Panc1 (cell line): ENCODE results near the gene CC2D1B. TPM values are rescaled to one million over a fixed set of nuclear protein-coding genes. Genes with fewer than 3 reads are reported as not detected.

Experiments used
- ATAC-seq: fragments of 200-7000 bp; cut with Tn5 transposase; 2 replicates; pipeline ENCODE4 v1.9.1; 2020; ENCODE audit warnings: mild to moderate bottlenecking, moderate library complexity
- BruUV-seq: library from RNA; stranded (reverse); fragments of 400-500 nt; replicated peaks from 2 replicates; lab custom pipeline; 2021; lab: Mats Ljungman, UMichigan
- CTCF ChIA-PET: fragments of 300-600 bp; sonication (Branson Sonifier 250); formaldehyde crosslinking; loops from one replicate; lab custom pipeline; 2022; ENCODE audit warnings: antibody characterized with exemption; lab: Charles Lee
- POLR2A ChIA-PET: fragments of 300-600 bp; sonication (Branson Sonifier 250); formaldehyde crosslinking; loops from one replicate; lab custom pipeline; 2022; ENCODE audit warnings: antibody characterized with exemption; lab: Charles Lee
- DNase-seq: peaks from one replicate; pipeline ENCODE4 v3.0.0-alpha.2; 2010; ENCODE audit warnings: low read depth, low spot score
- H3K27ac ChIP-seq: 2 replicates; pipeline ENCODE4 v1.5.1; 2011; ENCODE audit warnings: mild to moderate bottlenecking, low read length, inconsistent platforms
- H3K27me3 ChIP-seq: fragments of 200-500 bp; sonication (Bioruptor generic); 2 replicates; pipeline ENCODE4 v1.6.0; 2014; ENCODE audit warnings: low read length, inconsistent platforms; ENCODE audit not compliant: control insufficient read depth, insufficient read depth
- H3K36me3 ChIP-seq: fragments of 200-500 bp; sonication (Bioruptor generic); 2 replicates; pipeline ENCODE4 v1.5.1; 2014; ENCODE audit warnings: inconsistent platforms, mild to moderate bottlenecking, low read length, moderate library complexity; ENCODE audit not compliant: control insufficient read depth, insufficient read depth
- H3K4me1 ChIP-seq: 2 replicates; pipeline ENCODE4 v1.5.1; 2011; ENCODE audit warnings: inconsistent platforms, mild to moderate bottlenecking, low read length, moderate library complexity; ENCODE audit not compliant: control insufficient read depth, insufficient read depth
- H3K4me3 ChIP-seq, 2 experiments: 2 replicates each; pipeline ENCODE4 v1.5.1; 2011 to 2012; ENCODE audit warnings: low read depth in 2 of 2, low read length in 2 of 2, mild to moderate bottlenecking in 2 of 2, inconsistent platforms in 1 of 2, moderate library complexity in 1 of 2
- H3K9me3 ChIP-seq: fragments of 200-500 bp; sonication (Bioruptor generic); 2 replicates; pipeline ENCODE4 v1.5.1; 2014; ENCODE audit warnings: low read depth, mild to moderate bottlenecking, inconsistent platforms, low read length, moderate library complexity; ENCODE audit not compliant: control insufficient read depth, insufficient read depth
- POLR2AphosphoS5 ChIP-seq: IDR thresholded peaks from 2 replicates; pipeline ENCODE4 v1.6.1; 2012; ENCODE audit warnings: mild to moderate bottlenecking, low read depth, low read length, moderate library complexity
- SIN3A ChIP-seq: IDR thresholded peaks from 2 replicates; pipeline ENCODE4 v1.6.1; 2012; ENCODE audit warnings: low read depth, mild to moderate bottlenecking, low read length, moderate library complexity, borderline replicate concordance; ENCODE audit not compliant: insufficient read depth
- TCF7L2 ChIP-seq: IDR thresholded peaks from 2 replicates; pipeline ENCODE4 v1.6.1; 2011; ENCODE audit warnings: mild to moderate bottlenecking, low read depth, low read length, inconsistent platforms
- in situ Hi-C: cut with HindIII; loops from 2 replicates; pipeline ENCODE4 v1.10.0; 2016; ENCODE audit warnings: low sequenced_read_pairs, low pct_unique_long_range_greater_than_20kb
- intact Hi-C: fragments of 100-400 bp; cut with micrococcal nuclease; formaldehyde crosslinking; loops from one replicate; pipeline ENCODE4 v1.10.0; 2022; ENCODE audit not compliant: unreplicated experiment
- total RNA-seq: library from RNA; stranded (reverse); gene quantifications from one replicate; pipeline ENCODE4 v1.2.1, GENCODE V29; 2021; ENCODE audit not compliant: unreplicated experiment
- TF ChIP-seq, protein P1 (sequence below), 2 experiments: IDR thresholded peaks; 2 replicates each; pipeline ENCODE4 v1.6.1; 2011 to 2012; ENCODE audit warnings: low read depth in 2 of 2, control low read depth in 1 of 2, low read length in 1 of 2, mild to moderate bottlenecking in 1 of 2, moderate library complexity in 1 of 2; ENCODE audit not compliant: insufficient read depth in 1 of 2
- TF ChIP-seq, protein P2 (sequence below): fragments of 450-650 bp; IDR thresholded peaks from 2 replicates; pipeline ENCODE4 v1.5.1; 2017; ENCODE audit warnings: mild to moderate bottlenecking

The CC2D1B gene
- total RNA-seq, 1 experiment from 2014 or later, result 52.5 TPM

DNA sequence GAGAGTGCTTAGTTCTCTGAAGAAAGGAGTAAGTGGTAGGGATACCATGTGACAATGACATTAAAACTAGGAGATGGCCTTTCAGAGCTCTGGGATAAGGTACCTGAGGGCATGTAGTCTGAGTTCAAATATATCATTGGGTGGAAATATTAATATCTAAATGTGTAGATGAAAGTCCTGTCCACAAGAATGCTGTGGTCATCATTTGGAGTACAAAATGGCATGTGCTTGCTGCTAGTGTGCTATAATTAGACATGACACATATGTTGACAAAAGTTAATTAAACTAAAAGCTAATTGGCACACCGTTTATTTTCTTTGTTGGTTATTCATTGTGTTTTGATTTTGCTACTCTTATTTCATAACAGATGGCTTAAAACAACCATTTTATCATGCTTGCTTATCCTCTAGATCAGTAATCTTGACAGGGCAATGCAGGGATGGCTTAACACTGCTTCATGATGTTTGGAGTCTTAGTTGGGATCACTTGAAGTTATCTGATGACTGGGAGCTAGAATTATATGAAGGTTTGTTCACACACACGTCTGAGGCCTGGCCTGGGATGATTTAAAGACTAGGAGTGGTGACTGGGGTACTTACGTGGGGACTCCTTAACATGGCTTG lies 31.0 kb downstream of the CC2D1B start:
- BruUV-seq, result no TSS peak
- no peak overlapping the region for H3K4me3 ChIP-seq
- ChIA-PET POLR2A (no interaction called here), CTCF (no interaction called here)
- in situ Hi-C loops (no loop called here), intact Hi-C loops (no loop called here)
- no peaks in the 10 kb centered on the region for H3K27me3 ChIP-seq
- DNase-seq (no peak), ATAC-seq (no peak)
- H3K36me3 ChIP-seq, result no peaks in the 10 kb centered on the region
- no peak overlapping the region for H3K27ac ChIP-seq
- no peaks in the 10 kb centered on the region for H3K9me3 ChIP-seq
- H3K4me1 ChIP-seq, result no peaks in the 10 kb centered on the region
- TF ChIP-seq TCF7L2 (no peak), SIN3A (no peak), POLR2AphosphoS5 (no peak)
- TF ChIP-seq, protein P1, sequence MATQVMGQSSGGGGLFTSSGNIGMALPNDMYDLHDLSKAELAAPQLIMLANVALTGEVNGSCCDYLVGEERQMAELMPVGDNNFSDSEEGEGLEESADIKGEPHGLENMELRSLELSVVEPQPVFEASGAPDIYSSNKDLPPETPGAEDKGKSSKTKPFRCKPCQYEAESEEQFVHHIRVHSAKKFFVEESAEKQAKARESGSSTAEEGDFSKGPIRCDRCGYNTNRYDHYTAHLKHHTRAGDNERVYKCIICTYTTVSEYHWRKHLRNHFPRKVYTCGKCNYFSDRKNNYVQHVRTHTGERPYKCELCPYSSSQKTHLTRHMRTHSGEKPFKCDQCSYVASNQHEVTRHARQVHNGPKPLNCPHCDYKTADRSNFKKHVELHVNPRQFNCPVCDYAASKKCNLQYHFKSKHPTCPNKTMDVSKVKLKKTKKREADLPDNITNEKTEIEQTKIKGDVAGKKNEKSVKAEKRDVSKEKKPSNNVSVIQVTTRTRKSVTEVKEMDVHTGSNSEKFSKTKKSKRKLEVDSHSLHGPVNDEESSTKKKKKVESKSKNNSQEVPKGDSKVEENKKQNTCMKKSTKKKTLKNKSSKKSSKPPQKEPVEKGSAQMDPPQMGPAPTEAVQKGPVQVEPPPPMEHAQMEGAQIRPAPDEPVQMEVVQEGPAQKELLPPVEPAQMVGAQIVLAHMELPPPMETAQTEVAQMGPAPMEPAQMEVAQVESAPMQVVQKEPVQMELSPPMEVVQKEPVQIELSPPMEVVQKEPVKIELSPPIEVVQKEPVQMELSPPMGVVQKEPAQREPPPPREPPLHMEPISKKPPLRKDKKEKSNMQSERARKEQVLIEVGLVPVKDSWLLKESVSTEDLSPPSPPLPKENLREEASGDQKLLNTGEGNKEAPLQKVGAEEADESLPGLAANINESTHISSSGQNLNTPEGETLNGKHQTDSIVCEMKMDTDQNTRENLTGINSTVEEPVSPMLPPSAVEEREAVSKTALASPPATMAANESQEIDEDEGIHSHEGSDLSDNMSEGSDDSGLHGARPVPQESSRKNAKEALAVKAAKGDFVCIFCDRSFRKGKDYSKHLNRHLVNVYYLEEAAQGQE (IDR thresholded peaks at IDR 0.05; ENCODE audit: insufficient read depth in 1 of 2, low read depth in 2 of 2, low read length in 1 of 2), result no peak
- TF ChIP-seq, protein P2, sequence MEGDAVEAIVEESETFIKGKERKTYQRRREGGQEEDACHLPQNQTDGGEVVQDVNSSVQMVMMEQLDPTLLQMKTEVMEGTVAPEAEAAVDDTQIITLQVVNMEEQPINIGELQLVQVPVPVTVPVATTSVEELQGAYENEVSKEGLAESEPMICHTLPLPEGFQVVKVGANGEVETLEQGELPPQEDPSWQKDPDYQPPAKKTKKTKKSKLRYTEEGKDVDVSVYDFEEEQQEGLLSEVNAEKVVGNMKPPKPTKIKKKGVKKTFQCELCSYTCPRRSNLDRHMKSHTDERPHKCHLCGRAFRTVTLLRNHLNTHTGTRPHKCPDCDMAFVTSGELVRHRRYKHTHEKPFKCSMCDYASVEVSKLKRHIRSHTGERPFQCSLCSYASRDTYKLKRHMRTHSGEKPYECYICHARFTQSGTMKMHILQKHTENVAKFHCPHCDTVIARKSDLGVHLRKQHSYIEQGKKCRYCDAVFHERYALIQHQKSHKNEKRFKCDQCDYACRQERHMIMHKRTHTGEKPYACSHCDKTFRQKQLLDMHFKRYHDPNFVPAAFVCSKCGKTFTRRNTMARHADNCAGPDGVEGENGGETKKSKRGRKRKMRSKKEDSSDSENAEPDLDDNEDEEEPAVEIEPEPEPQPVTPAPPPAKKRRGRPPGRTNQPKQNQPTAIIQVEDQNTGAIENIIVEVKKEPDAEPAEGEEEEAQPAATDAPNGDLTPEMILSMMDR, result no peak

DNA sequence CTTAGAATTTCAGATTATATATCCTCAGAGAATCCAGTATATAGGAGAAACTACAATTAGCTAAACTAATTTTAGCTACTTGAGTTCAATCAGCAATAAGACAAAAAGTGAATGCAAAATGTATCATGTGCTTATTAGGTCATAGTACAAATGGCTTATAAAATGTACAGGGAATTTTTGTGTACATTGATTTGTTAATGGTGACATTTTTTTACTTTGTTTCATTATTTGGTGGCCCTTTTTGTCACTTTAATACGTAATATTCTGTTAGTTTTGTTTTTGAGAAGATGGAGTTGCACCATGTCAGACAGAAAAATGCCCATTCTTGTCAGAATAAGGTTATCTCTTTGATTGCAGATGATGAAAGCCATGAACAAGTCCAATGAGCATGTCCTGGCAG lies 33.6 kb downstream of the CC2D1B start:
- no peaks in the 10 kb centered on the region for H3K36me3 ChIP-seq
- no peak overlapping the region for H3K27ac ChIP-seq
- H3K9me3 ChIP-seq, result no peaks in the 10 kb centered on the region
- TF ChIP-seq, protein P2, result no peak
- TF ChIP-seq, protein P1 (IDR thresholded peaks at IDR 0.05; ENCODE audit: insufficient read depth in 1 of 2, low read depth in 2 of 2, low read length in 1 of 2), result no peak
- no peak for TF ChIP-seq POLR2AphosphoS5
- no peak for TF ChIP-seq TCF7L2
- TF ChIP-seq SIN3A, result no peak
- H3K4me1 ChIP-seq, result no peaks in the 10 kb centered on the region
- ChIA-PET CTCF (no interaction called here), POLR2A (no interaction called here)
- H3K27me3 ChIP-seq, result no peaks in the 10 kb centered on the region
- no TSS peak for BruUV-seq
- intact Hi-C loops, result no loop called here
- ATAC-seq, result no peak
- no peak for DNase-seq
- no peak overlapping the region for H3K4me3 ChIP-seq
- in situ Hi-C loops, result no loop called here
